BLaER1 (cell line): ENCODE data around the gene CARMIL3.

Source experiments
- H3K27ac ChIP-seq: shearing (Covaris generic); formaldehyde crosslinking; 2 replicates; pipeline ENCODE4 v1.8.1; 2022
- H3K27me3 ChIP-seq: shearing (Covaris generic); formaldehyde crosslinking; 2 replicates; pipeline ENCODE4 v1.8.1; 2022
- H3K36me3 ChIP-seq: shearing (Covaris generic); formaldehyde crosslinking; 2 replicates; pipeline ENCODE4 v1.8.1; 2022
- H3K4me1 ChIP-seq: shearing (Covaris generic); formaldehyde crosslinking; 2 replicates; pipeline ENCODE4 v1.8.1; 2022
- H3K4me2 ChIP-seq: shearing (Covaris generic); formaldehyde crosslinking; 2 replicates; pipeline ENCODE4 v1.8.1; 2022
- H3K4me3 ChIP-seq: shearing (Covaris generic); formaldehyde crosslinking; 2 replicates; pipeline ENCODE4 v1.8.1; 2022
- H3K9ac ChIP-seq: shearing (Covaris generic); formaldehyde crosslinking; 2 replicates; pipeline ENCODE4 v1.8.1; 2022
- H3K9me3 ChIP-seq: shearing (Covaris generic); formaldehyde crosslinking; 2 replicates; pipeline ENCODE4 v1.8.1; 2022
- H4K20me1 ChIP-seq: shearing (Covaris generic); formaldehyde crosslinking; 2 replicates; pipeline ENCODE4 v1.8.1; 2022
- Cebpa-rat ChIP-seq: shearing (Covaris generic); IDR thresholded peaks from 2 replicates; pipeline ENCODE4 v1.8.1; 2022

The CARMIL3 gene

DNA sequence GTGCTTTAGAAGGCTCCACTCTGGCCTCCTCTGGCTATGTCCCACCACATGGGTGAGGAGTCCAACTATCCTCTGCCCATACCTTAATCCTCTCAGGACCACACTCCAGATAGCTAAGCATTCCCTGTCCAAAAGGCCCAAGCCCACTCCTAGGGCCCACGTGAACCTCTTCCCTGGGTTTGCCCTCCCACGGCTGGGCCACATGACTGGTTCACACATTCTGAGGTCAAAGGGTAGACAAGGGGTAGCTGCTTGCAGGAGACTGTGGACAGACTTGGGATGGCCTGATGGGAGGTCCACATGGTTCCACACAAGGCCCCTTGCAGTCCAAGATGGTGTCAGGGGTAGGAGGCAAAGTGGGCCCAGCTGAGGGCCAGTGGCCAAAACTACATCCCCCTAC is 36.3 kb downstream of the CARMIL3 start:
- Histone ChIP-seq H3K36me3 (no peaks in the 10 kb centered on the region), H3K4me1 (peaks cover 31% of the 10 kb centered on the region), H3K4me3 (no peak overlapping the region), H4K20me1 (no peaks in the 10 kb centered on the region), H3K27ac (no peak overlapping the region), H3K4me2 (no peak overlapping the region), H3K9ac (no peak overlapping the region), H3K27me3 (no peaks in the 10 kb centered on the region), H3K9me3 (no peaks in the 10 kb centered on the region)
- no peak for TF ChIP-seq Cebpa-rat

DNA sequence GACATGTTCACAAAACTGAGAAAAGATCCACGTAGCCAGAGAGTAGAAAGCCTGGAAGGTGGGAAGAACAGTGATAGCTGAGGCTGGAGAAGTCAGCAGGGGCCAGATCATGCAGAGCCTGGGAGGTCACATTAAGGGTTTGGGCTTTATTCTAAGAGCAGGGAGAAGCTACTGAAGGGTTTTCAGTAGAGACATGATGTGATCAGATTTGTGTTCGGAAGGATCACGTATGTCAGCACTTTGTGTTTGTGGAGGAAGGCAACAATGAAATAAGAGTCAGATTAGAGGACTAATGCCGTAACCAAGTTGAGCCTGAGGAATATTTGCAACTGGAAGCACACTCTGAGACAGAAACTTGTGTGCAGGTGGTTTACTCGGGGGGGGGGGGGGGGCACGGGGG is 38.1 kb downstream of the CARMIL3 start:
- no peak for TF ChIP-seq Cebpa-rat
- no peak overlapping the region for H3K27ac ChIP-seq
- H3K9me3 ChIP-seq, result no peaks in the 10 kb centered on the region
- H3K36me3 ChIP-seq, result no peaks in the 10 kb centered on the region
- H3K4me2 ChIP-seq, result no peak overlapping the region
- no peaks in the 10 kb centered on the region for H4K20me1 ChIP-seq
- H3K9ac ChIP-seq, result no peak overlapping the region
- no peak overlapping the region for H3K4me3 ChIP-seq
- no peaks in the 10 kb centered on the region for H3K27me3 ChIP-seq
- peaks cover 30% of the 10 kb centered on the region for H3K4me1 ChIP-seq

GRCh38 chr14:24092110-24092504 is 40.3 kb downstream of the CARMIL3 start:
- Histone ChIP-seq H3K4me2 (peak overlapping the region; percentile 95; the same call in 1 of the 2 replicates), H3K36me3 (peaks cover 8% of the 10 kb centered on the region), H3K4me3 (no peak overlapping the region), H3K4me1 (peaks cover 52% of the 10 kb centered on the region), H3K27ac (no peak overlapping the region), H3K9ac (no peak overlapping the region), H4K20me1 (no peaks in the 10 kb centered on the region), H3K27me3 (no peaks in the 10 kb centered on the region), H3K9me3 (no peaks in the 10 kb centered on the region)
- no peak for TF ChIP-seq Cebpa-rat

DNA sequence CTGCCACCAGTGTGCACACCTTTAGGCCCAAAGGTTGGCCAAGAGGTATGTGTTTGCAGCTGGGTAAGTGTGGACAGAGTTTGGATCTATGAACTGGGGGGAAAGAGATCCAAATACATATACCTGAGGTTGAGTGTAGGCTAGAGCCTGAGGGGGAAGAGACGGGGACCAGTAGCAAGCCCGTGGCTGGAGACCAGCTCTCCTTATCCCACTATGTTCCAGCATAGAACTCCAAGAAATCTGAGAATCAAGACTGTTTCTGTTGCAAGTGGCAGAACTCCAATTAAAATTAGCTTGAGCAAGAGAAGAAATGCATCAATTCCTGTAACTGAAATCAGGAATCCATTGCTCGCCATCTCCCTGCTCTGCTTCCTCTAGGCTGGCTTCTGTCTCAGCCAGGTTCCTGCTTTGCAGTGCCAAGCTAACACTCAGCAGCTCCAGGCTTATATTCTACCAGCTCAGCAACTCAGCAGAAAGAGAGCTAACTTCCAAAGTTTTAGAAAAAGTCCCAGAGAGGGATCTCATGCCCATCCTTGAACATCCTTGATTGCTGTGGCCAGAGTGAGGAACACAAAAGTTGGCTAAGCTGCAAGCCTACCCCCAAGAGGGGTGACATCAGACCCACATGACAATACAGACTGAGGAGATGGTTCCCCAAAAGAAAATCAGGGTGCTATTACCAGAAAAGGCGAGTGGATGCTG is 40.8 kb downstream of the CARMIL3 start:
- no peak for TF ChIP-seq Cebpa-rat
- Histone ChIP-seq H3K27ac (peak overlapping the region; percentile 98; the same call in 1 of the 2 replicates), H4K20me1 (no peaks in the 10 kb centered on the region), H3K36me3 (peaks cover 13% of the 10 kb centered on the region), H3K4me2 (peak overlapping the region; percentile 95), H3K9ac (no peak overlapping the region), H3K9me3 (no peaks in the 10 kb centered on the region), H3K4me1 (peaks cover 52% of the 10 kb centered on the region), H3K27me3 (no peaks in the 10 kb centered on the region), H3K4me3 (no peak overlapping the region)

GRCh38 chr14:24093207-24093900 is 41.5 kb downstream of the CARMIL3 start:
- Histone ChIP-seq H3K27me3 (no peaks in the 10 kb centered on the region), H3K9me3 (no peaks in the 10 kb centered on the region), H3K36me3 (peaks cover 20% of the 10 kb centered on the region), H3K4me3 (peak overlapping the region; percentile 82), H3K4me2 (peak overlapping the region; percentile 95), H3K9ac (peak overlapping the region; percentile 95), H4K20me1 (no peaks in the 10 kb centered on the region), H3K27ac (peak overlapping the region; percentile 98), H3K4me1 (peaks cover 52% of the 10 kb centered on the region)
- no peak for TF ChIP-seq Cebpa-rat

GRCh38 chr14:24093901-24094840 is 42.4 kb downstream of the CARMIL3 start, which contains the start of gene PCK2:
Gene PCK2 (plus strand): TSS chr14:24094311. CDS start chr14:24094406, 95 bp downstream.
- no peaks in the 10 kb centered on the region for H4K20me1 ChIP-seq
- peaks cover 28% of the 10 kb centered on the region for H3K36me3 ChIP-seq
- H3K4me3 ChIP-seq, result peak within 1 kb of the TSS; percentile 82
- H3K4me2 ChIP-seq, result peak within 1 kb of the TSS; percentile 95
- peak within 1 kb of the TSS; percentile 98 for H3K27ac ChIP-seq
- peaks cover 52% of the 10 kb centered on the region for H3K4me1 ChIP-seq
- H3K27me3 ChIP-seq, result no peaks in the 10 kb centered on the region
- no peaks in the 10 kb centered on the region for H3K9me3 ChIP-seq
- H3K9ac ChIP-seq, result peak within 1 kb of the TSS; percentile 95
- TF ChIP-seq Cebpa-rat, result no peak

GRCh38 chr14:24094841-24095270 is 43.0 kb downstream of the CARMIL3 start:
- TF ChIP-seq Cebpa-rat, result no peak
- Histone ChIP-seq H3K4me1 (peaks cover 52% of the 10 kb centered on the region), H3K27me3 (no peaks in the 10 kb centered on the region), H4K20me1 (no peaks in the 10 kb centered on the region), H3K9ac (peak overlapping the region; percentile 95), H3K4me3 (peak overlapping the region; percentile 82), H3K27ac (peak overlapping the region; percentile 98), H3K4me2 (peak overlapping the region; percentile 95), H3K36me3 (peaks cover 35% of the 10 kb centered on the region), H3K9me3 (no peaks in the 10 kb centered on the region)

- Histone ChIP-seq H3K9ac (peak overlapping the region; percentile 95), H4K20me1 (no peaks in the 10 kb centered on the region), H3K4me2 (peak overlapping the region; percentile 95), H3K27me3 (no peaks in the 10 kb centered on the region), H3K9me3 (no peaks in the 10 kb centered on the region), H3K27ac (peak overlapping the region; percentile 98), H3K4me1 (peaks cover 47% of the 10 kb centered on the region), H3K4me3 (peak overlapping the region; percentile 82), H3K36me3 (peaks cover 41% of the 10 kb centered on the region)
- no peak for TF ChIP-seq Cebpa-rat
Observed at GRCh38 chr14:24095271-24096068, 43.7 kb downstream of the CARMIL3 start.
